ENCODE results near the gene ZIK1. TPM values are rescaled to one million over a fixed set of nuclear protein-coding genes. Genes with fewer than 3 reads are reported as not detected.
A peak's percentile ranks its signal among the peaks of the same experiment; 100 is the strongest.

ZIK1 gene
- total RNA-seq, 1 experiment from 2014 or later: not detected

DNA sequence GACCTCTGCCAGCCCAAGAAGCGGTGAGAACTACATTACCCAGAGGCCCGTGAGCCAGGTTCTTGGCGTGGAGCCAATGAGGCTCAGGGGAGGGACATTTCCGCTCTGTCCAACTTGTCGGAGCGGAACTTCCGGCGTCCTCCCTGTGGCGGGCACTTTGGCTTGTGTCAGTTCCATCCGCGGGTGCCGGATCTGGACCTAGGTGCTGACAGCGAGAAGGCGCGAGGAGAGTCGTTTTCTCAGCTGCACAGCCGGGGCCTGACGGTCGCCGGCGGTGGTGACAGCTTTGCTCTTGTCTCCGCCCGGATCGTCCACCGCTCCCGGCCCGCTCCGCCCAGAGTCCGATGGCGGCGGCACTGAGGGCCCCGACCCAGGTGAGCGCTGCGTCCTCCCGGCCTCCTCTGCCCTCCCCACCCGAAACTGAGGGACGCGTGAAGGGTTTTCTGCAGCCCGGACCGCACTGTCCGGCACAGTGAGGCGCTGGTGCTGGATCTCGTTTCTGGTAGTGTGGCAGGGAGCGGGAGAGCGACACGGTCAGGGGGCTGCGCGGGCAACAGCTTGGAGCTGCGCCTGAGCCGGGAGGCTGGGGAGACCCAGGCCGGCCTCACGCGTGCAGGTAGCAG is 15.9 kb downstream of the ZIK1 start, which contains the start of gene ZNF530:
ZNF530 (plus strand) TSS at position 125 of the 623 bp plus-strand sequence. CDS start 4,461 bp downstream, outside the sequence.
- Histone ChIP-seq H3K27me3 (ENCODE audit: insufficient read depth, low read length) (no peaks in the 10 kb centered on the region), H3K27ac (ENCODE audit: low read depth, low read length) (no peak within 1 kb of the TSS), H2AFZ (ENCODE audit: low read depth, low read length, poor library complexity, severe bottlenecking) (peak within 1 kb of the TSS; percentile 29), H3K36me3 (ENCODE audit: control insufficient read depth in 1 of 2, insufficient read depth in 2 of 2, low read length in 2 of 2) (no peaks in the 10 kb centered on the region), H3K9ac (ENCODE audit: low read length) (peak within 1 kb of the TSS; percentile 34; the same call in 1 of the 2 replicates), H3K4me2 (ENCODE audit: low read length) (peak within 1 kb of the TSS; percentile 82), H3K4me1 (ENCODE audit: control insufficient read depth in 1 of 2, insufficient read depth in 2 of 2, low read length in 2 of 2) (peaks cover 2 to 6% of the 10 kb centered on the region in 2 experiments; a peak in 1 of 4 replicates), H3K4me3 (replicated peaks in 1 of 2; ENCODE audit: low read depth in 1 of 2, low read length in 2 of 2) (peak within 1 kb of the TSS; percentile 73 to 74), H4K20me1 (ENCODE audit: insufficient read depth) (no peaks in the 10 kb centered on the region), H3K9me3 (ENCODE audit: control insufficient read depth in 1 of 2, insufficient read depth in 1 of 2, low read depth in 1 of 2, low read length in 2 of 2) (peaks cover 0 to 12% of the 10 kb centered on the region in 2 experiments; a peak in 1 of 4 replicates), H3K9me2 (ENCODE audit: insufficient read depth) (no peaks in the 10 kb centered on the region), H3K79me2 (ENCODE audit: insufficient read depth, low read length) (no peaks in the 10 kb centered on the region)
- ATAC-seq: peak; percentile 97
- TF ChIP-seq TCF7L2 (IDR thresholded peaks at IDR 0.05; ENCODE audit: borderline replicate concordance, extremely low read depth, insufficient read depth, insufficient read length): no peak
- peak; percentile 17 for TF ChIP-seq YY1 (IDR thresholded peaks at IDR 0.05; ENCODE audit: extremely low read depth, insufficient replicate concordance, low read depth, low read length)
- TF ChIP-seq SP1 (IDR thresholded peaks at IDR 0.05; ENCODE audit: low read depth): peak; percentile 51; the same call in 1 of the 2 replicates
- 0 out of 2 replicates have a peak, but pooled peaks have one; percentile 37 for TF ChIP-seq ELF1 (IDR thresholded peaks at IDR 0.05; ENCODE audit: borderline replicate concordance, low read depth)
- TF ChIP-seq POLR2AphosphoS5 (IDR thresholded peaks at IDR 0.05; ENCODE audit: low read depth, low read length): peak; percentile 65
- no peak for TF ChIP-seq ZBTB33 (IDR thresholded peaks at IDR 0.05; ENCODE audit: extremely low read depth, insufficient replicate concordance, low read length)
- TF ChIP-seq MAX (IDR thresholded peaks at IDR 0.05): 0 out of 2 replicates have a peak, but pooled peaks have one; percentile 18
- CTCF ChIA-PET: no interaction called here
- RAD21 ChIA-PET (ENCODE audit: low non-redundant PET in 1 of 2, low total read pairs in 2 of 2, uncharacterized antibody in 2 of 2, unreplicated experiment in 2 of 2): no interaction called here
- POLR2A ChIA-PET: no interaction called here
- intact Hi-C loops (cut with micrococcal nuclease): loop anchor here (1.0 kb wide), 1 partner anchor 21 kb away; no protein-coding TSS in a partner anchor
- peak; percentile 88 for DNase-seq (ENCODE audit: low read depth, low spot score)
- BruUV-seq (replicated peaks): no TSS peak
